ENCODE results near the gene ST6GALNAC2.

- TF ChIP-seq CTCF (IDR thresholded peaks at IDR 0.05) (no peak), POLR2A (IDR thresholded peaks at IDR 0.05) (no peak)
These were observed 43.1 kb downstream of the ST6GALNAC2 start for GRCh38 chr17:76542566-76542971.
